GM12865 (cell line): ENCODE data around the gene EPM2A.
"Not testable (repeated sequence)": the region's sequence is repeated elsewhere in the genome, so short reads cannot be mapped to it uniquely, and the experiment has no call there.

Source experiments
- DNase-seq: peaks from one replicate; pipeline ENCODE4 v3.0.0; 2010; ENCODE audit warnings: low read depth
- H3K4me3 ChIP-seq: 2 replicates; pipeline ENCODE4 v1.5.1; 2011; ENCODE audit warnings: mild to moderate bottlenecking, low read depth, low read length, control low read depth
- CTCF ChIP-seq: IDR thresholded peaks from 2 replicates; pipeline ENCODE4 v1.5.1; 2011; ENCODE audit warnings: low read length, control low read depth, low read depth, inconsistent platforms; ENCODE audit not compliant: insufficient read depth; ENCODE audit errors: missing control alignments

Gene EPM2A

GRCh38 chr6:145705561-145705960, 29.8 kb downstream of the EPM2A start:
- no peak for TF ChIP-seq CTCF
- no peak for DNase-seq
- no peak overlapping the region for H3K4me3 ChIP-seq

- no peak for DNase-seq
- peak; percentile 25 for TF ChIP-seq CTCF
- no peak overlapping the region for H3K4me3 ChIP-seq
Observed at GRCh38 chr6:145704143-145704781, 31.1 kb downstream of the EPM2A start.

- no peak for DNase-seq
Observed at GRCh38 chr6:145699462-145699861, 35.9 kb downstream of the EPM2A start.

GRCh38 chr6:145697401-145697800, 37.9 kb downstream of the EPM2A start:
- not testable (repeated sequence) for DNase-seq

More at GRCh38 chr6:145699462-145699861, 35.9 kb downstream of the EPM2A start:
- no peak overlapping the region for H3K4me3 ChIP-seq
- no peak for TF ChIP-seq CTCF

GRCh38 chr6:145694083-145694737, 41.1 kb downstream of the EPM2A start:
- DNase-seq: no peak
- no peak overlapping the region for H3K4me3 ChIP-seq
- TF ChIP-seq CTCF: no peak

More at GRCh38 chr6:145697401-145697800, 37.9 kb downstream of the EPM2A start:
- not testable (repeated sequence) for H3K4me3 ChIP-seq

GRCh38 chr6:145690969-145691368, 44.4 kb downstream of the EPM2A start:
- TF ChIP-seq CTCF: no peak
- DNase-seq: no peak
- no peak overlapping the region for H3K4me3 ChIP-seq

GRCh38 chr6:145689529-145689928, 45.8 kb downstream of the EPM2A start:
- H3K4me3 ChIP-seq: no peak overlapping the region
- TF ChIP-seq CTCF: no peak
- DNase-seq: no peak
